ENCODE measurements around the gene FBXO47.

Gene FBXO47, protein sequence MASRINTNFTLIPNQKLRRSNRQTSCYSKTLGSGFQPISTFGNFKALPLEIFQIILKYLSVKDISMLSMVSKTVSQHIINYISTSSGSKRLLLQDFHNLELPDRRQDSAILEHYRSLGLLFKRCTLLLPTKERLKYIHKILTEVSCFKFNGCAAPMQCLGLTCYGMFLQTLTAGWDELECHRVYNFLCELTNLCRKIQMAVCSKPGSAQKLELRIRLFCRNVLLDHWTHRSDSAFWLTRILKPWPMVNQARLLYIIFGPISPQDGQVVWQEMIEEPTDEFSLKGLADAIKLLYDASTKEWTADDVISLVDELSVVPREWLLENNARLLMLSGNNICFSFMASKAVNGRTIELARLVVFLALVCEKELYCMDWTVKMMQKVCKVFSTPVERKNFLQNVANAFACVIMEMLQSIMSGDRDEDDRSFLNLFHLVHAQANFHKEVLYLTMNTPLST

DNA sequence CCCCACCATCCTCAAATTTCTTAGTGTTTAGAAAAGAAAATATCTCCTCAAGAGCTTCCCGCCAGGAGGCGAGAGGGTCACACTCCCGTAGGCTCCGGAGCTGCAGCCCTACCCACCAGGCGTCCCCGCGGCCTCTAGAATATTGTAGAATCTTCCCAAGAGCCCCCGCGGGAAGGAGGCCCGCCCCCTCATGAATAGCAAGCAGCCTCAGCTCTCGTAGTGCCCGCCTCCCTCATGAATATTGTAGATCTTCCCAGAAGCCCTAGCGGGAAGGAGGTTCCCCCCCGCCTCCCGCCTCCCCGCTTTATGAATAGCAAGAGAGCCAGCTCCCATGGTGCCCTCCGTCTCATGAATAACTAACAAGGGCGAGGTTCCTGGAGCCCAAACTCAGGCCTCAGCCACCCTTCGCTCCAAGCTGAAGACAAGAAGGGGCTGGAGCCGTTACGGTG is at the start of gene FBXO47:
TSS of gene FBXO47 (minus strand) at position 114 of the 449 bp plus-strand sequence. CDS start 4,378 bp downstream, outside the sequence.
- DNase-seq (ENCODE audit: low spot score): peak; percentile 76

DNA sequence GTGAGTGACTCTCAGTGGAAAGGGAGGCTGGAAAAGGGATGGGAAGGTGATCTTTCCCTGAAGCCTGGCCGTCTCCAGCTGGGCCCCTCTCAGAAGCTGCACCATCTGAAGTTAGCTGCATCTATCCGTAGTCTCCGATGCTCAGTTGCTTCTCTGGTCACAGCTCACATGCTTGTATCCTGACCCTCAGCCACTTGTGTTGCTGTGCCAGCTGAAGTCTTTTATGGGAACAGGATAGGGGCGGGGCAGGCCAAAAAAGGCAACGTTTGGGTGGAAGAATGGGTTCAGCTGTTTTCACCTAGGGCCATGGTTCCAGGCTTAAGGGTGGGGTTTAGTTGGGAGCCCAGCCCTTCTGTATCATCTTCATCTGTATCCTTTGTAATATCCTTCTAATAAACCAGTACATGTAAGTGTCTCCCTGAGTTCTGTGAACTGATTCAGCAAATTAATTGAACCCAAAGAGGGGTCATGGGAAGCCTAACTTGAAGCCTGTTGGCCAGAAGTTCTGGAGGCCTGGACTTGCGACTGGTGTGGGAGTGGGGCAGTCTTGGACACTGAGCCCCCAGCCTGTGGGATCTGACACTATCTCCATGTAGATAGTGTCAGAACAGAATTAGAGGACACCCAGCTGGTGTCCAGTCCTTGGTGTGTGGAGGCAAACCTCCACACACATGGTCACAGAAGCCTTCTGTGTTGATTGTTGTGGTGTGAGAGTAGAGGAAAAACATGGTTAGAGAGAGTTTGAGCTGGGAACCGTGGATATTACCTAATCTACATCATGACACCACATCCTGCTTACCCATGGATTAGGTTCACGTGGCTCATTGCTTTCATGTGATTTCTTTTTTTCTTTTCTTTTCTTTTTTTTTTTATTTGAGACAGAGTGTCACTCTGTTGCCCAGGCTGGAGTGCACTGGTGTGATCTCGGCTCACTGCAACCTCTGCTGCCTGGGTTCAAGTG is 49.3 kb upstream of the FBXO47 start:
- no peak for DNase-seq (ENCODE audit: low spot score)

DNA sequence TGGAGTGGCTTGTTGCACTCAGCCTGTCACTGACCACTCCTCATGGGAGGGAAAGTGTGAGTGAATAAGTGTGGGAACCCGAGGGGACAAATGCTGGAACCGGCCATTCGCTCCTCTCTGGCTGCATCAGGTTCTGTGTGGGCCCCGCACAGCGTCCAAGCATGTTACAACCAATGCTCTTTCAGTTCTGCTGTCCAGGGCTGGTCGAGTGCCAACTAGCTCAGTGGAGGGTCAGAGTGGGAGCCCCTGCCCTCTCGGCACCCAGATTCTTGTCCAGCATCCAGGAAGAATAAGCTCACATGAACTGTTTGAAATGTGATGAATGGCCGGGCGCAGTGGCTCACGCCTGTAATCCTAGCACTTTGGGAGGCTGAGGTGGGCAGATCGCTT is 48.3 kb upstream of the FBXO47 start:
- DNase-seq (ENCODE audit: low spot score): no peak

DNA sequence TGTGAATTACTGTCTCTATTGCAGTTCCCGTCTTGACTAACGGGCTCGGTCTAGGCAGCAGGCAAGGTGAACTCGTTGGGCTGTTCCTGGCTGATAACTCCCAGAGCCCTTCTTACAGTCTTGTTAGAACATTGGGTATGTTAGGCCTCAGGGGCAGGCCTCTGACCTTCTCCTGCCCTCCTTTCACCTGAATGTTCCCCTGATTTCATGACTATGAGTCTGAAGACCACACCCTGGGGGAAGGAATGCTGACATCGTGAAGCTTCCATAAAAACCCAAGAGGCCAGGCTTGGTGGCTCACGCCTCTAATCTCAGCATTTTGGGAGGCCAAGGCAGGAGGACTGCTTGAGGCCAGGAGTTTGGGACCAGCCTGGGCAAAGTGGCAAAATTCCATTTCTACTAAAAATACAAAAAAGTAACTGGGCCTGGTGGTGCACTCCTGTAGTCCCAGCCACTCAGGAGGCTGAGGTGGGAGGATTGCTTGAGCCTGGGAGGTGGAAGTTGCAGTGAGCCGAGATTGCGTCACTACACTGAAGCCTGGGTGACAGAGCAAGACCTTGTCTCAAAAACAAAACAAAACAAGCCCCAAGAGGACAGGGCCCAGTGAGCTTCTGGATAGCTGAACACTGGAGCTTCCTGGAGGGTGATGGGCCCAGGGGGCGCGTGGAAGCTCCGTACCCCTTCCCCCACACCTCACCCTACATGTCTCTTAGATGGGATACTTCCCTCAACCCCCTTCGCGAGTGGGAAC is 47.8 kb upstream of the FBXO47 start:
- no peak for DNase-seq (ENCODE audit: low spot score)

DNA sequence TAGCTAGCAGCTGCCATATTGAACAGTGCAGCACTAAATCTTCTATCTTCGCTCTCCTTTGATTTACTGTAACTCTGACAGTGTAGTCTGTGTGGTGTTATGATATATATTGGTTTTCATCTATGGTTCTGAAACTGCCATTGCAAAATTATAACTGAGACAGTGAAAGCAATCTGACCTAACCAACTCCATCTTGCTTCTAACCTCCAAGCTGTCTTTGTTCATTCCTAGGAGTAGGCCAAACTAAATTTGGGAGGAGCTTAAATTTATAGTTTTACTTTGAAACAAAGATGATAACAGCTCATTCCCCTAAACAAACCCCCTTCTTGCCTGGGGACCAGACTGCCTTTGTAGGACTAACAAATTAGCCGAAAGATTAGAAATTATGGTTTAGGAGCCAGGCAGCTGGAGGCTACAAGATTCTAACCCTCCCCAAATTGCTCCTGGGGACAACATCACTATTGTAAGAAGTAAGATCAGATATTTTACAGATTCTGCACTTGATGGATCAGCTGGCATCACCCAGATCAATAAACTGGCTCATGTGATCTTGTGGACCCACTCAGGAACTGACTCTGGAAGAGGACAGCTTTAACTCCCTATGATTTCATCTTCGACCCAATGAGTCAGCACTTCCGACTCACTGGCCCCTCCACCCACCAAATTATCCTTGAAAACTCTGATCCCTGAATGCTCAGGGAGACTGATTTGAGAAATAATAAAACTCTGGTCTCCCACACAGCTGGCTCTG is 47.0 kb upstream of the FBXO47 start:
- no peak for DNase-seq (ENCODE audit: low spot score)

DNA sequence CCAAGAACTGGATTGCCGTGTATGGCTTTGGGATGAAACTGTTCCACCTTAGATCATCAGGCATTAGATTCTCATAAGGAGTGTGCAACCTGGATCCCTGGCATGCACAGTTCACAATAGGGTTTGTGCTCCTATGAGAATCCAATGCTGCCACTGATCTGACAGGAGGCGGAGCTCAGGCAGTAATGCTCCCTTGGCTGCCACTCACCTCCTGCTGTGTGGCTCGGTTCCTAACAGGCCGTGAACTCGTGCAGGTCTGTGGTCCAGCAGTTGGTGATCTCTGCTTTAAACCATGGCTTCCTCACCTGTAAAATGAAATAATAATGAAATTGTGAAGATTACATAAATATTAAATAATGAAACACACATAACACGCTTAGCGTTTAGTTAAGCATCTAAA is 45.5 kb upstream of the FBXO47 start:
- DNase-seq (ENCODE audit: low spot score): no peak

DNA sequence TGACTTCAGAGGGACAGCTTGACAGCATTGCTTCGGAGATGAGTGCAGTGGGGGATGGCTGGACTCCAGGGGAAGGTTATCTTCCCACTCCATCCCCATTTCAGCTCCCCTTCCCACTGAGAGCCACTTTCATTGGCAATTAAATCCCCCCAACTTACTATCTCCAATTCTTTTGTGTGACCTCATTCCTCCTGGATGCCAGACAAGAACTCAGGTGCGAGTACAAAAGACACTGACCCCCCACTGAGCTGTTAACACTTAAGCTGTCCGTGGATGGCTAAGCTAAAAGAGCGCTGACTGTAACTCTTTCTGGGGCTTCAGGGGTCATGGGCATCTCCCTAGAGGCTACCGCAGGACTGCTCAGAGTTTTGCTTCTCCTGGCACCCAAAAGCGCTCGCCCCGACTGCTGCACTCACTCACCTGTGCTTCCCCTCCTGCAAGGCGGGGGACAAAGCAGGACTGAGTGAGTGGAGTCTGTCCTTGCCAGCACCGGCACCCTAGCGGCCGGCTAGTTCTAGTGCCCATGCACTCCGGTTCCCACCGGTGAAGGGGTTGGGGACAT is 44.8 kb upstream of the FBXO47 start:
- no peak for DNase-seq (ENCODE audit: low spot score)

DNA sequence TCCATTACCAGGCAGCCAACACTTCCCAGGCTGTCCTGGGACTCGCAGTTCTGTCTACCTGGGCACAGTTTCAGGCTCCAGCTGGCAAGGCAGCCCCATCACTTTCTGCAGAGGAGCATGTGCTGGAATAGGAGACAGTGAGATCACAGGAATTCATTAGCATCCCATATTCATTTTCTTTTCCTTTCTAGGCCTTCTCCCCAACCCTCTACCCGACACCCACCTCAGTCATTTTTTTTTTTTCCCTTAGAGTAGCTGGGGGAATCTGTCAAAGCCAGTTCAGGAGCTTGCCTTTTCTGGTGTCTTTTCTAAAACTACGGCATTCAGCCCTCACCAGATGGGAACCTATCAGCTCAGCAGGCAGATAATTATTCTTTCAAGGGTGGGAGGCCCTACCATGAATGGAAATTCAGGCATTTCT is 42.4 kb upstream of the FBXO47 start:
- no peak for DNase-seq (ENCODE audit: low spot score)

DNA sequence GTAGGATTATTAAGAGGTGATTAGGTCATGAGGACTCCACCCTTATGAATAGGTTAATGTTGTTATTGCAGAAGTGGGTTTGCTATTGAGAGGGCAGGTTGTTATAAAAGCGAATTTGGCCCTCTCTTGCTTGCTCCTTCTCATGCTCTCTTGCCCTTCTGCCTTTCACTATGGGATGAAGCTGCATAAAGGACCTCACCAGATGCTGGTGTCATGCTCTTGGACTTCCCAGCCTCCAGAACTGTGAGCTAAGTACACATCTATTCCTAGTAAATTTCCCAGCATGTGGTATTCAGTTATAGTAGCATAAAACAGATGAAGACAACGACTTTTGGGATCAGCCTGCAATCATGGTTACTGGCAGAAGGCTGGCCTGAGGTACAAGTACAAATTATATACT is 41.4 kb upstream of the FBXO47 start:
- DNase-seq (ENCODE audit: low spot score): no peak

DNA sequence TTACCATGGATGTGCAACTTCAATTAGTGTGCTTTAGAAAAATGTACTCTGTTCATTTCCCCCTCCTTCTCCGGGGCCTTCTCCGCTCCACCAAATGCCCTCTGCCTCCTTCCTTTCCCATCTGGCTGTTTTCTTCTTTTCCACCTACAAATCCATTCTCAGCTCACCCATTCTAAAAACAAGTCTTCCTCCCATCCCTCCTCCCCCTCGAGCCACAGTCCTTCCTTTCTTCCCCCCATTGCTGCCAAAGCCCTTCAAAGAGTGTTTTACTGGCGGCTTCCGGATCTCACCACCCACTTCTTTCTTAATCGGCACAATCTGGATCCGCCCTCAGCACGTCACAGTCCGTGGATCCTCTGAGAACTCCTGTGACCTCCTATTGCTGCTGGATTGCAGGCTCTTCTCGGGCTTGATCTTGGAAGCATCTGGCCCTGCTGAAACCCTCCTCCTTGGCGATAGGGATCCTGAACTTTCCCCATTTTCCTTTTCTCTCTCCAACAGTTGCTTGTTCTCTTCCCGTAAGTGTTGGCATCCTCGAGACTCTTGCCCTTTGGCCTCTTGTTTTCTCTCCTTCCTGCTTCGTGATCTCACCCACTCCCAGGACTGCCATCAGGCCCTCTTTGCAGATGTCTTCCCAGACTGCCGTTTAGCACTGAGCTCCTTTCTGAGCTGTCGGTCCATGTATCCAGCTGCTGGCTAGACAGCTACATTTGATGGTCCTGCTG is 36.0 kb upstream of the FBXO47 start:
- no peak for DNase-seq (ENCODE audit: low spot score)

DNA sequence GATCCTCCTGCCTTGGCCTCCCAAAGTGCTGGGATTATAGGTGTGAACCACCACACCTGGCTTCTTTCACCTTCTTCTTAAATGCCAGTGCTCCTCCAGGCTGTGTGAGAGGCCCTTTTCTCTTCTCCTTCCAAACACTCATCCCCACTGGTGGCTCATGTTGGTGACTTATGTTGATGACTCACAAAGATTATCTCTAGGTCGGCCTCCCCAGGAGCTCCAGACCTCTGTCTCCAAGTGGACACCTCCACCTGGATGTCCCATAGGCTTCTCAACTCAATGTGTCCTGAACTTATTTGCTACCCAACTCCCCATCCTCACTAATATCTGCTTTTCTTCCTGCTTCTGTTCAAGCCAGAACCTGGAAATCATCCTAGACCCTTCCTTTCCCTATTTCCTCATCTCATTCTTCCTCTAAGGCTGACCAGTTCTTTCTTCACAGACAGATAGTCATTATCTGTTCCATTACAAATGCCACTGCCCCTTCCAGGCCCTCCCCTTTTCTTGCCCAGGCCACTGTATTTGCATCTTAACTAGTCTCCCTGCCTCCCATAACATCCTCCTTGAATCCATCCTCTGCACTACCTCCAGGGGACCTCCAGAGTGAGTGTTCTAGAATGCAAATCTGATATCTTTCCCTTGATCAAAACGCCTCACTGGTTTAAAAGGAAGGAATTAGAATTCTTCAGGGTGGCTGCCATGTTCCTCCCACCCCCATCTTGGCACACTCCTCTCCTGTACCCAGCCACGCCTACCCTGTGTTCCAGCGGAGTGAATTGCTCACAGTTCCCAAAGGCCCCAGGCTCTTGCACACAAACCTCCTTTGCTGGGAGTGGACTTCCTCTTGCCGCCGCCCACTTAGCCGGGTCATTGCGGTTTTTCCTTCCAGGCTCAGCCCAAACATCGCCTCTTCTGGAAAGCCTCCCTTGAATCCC is 34.8 kb upstream of the FBXO47 start:
- no peak for DNase-seq (ENCODE audit: low spot score)

DNA sequence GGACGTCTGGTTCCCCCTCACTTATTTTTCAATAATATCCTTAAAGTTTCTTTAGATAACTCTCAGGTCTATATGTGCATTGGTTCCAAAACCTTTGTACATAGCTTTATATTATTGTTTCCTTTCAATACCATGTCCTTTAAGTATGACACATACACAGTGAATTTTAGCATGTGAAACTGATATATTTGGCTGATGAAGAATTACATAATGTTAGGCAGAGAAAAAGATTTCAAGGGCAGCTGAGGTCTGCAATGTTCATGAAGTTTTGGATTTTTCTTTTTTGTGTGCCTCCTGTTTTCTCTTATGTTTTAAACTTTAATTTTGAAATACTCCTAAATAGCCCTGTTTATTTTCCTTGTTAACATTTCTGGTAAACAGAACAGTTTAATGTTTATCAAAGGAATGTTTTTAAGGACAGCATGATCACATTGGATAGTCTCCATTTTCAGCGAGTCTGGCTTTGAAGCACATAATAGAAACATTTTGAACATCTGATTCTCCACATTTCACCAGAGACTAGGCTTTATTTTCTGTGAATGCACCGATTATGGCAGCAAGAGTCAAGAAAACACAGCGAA is 32.9 kb upstream of the FBXO47 start:
- DNase-seq (ENCODE audit: low spot score): no peak

DNA sequence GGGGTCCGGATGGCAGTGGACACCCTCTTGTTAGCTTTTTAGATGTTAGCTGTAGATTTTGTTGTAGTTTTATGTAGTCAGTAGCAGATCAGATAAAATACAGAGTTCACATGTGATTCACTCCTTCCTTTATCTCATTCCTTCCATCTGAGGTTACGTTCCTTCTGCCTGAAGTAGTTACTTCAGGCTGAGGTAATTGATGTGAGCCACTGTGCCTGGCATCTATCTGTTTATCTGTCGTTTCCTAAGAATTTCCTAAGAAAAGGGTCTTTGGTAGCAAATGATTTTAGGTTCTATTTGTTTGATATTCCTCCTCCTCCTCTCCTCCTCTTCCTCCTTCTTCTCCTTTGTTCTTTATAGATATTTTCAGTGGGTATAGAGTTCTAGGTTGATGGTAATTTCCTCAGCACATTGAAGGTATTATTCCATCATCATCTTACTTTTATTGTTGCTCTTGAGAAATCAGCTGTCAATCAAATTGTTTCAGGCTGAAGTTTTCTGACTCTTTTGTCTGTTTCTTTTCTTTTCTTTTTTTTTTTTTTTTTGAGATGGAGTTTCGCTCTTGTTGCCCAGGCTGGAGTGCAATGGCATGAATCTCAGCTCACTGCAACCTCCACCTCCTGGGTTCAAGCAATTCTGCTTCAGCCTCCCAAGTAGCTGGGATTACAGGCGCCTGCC is 29.6 kb upstream of the FBXO47 start:
- no peak for DNase-seq (ENCODE audit: low spot score)

DNA sequence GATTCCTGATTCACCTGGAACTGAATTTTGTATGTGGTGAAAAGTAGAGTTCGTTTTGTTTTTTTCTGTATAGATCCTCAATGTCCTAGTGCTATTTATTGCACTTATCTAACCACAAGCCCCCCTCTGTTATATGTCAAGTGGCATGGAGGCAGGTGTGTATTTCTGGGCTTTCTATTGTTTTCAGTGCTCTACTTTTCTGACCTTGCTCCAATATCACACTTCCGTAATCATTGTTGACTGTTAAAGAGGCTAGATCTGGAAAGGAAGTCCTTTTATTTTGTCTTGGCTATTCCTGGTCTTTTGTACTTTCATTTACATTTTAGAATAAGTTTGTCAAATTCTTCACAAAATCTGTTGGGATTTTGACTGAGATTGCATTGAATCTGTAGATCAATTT is 26.8 kb upstream of the FBXO47 start:
- no peak for DNase-seq (ENCODE audit: low spot score)

DNA sequence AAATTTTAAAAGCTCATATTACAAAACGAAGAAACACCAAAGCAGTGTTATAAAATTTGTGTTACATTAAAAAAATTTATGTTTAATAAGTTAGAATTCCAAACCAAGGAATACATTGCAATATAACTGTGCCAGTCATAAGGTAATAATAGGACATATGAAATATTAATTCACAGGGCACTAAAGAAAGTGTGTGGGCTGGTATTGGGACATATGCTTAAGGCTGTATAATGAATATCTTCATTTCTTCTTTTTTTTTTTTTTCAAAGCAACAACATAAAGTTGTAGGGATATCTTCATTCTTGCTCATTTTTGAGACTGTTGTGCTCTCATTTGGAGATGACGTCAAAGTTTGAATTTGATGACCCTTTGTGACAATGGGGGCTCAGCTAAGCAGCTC is 17.5 kb upstream of the FBXO47 start:
- DNase-seq (ENCODE audit: low spot score): no peak

DNA sequence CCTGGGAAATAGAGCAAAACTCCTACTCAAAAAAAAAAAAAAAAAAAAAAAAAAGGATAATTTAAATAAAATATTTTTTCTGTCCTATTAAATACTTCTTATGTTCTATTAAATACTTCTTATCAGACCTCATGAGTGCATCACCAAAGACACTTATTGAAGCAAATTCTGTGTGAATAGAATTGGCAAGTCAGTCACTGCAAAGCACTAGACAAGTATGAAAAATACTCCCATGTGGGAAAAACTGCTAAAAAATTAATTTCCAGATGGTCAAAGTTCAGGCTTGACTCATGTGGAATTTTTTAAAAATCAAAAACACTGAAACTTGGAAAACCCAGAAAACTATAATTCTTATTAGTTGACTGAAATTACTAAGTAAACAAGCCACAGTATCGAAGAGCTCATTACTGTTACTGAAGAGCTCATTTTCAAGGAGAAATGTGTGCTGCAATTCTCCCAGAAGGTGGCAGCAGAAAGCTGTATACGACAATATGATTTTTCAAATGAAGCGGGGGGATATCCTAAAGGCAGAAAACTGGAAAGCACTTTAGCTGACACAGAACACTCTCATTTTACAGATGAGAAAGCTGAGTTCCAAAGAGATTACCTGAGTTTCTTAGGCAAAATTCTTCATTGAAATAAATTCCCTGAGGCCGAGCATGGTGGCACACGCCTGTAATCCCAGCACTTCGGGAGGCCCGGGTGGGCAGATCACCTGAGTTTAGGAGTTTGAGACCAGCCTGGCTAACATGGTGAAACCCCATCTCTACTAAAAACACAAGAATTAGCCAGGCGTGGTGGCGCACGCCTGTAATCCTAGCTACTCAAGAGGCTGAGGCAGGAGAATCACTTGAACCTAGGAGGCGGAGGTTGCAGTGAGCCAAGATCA is 15.9 kb upstream of the FBXO47 start:
- DNase-seq (ENCODE audit: low spot score): peak; percentile 60

DNA sequence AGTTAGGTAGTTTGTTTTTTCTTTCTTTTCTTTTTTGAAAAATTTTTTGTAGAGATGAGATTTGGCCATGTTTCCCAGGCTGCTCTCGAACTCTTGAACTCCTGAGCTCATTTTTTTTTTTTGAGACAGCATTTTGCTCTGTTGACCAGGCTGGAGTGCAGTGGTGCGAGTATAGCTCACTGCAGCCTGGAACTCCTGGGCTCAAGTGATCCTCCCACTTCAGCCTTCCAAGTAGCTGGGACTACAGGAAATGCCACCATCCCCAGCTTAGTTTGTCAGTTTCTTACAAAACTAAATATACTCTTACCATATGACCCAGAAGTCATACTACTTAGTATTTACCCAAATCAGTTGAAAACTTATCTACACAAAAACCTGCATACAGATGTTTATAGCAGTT is 14.4 kb upstream of the FBXO47 start:
- DNase-seq (ENCODE audit: low spot score): no peak
